Subcutaneous adipose tissue (tissue), 4 donors: ENCODE measurements around the gene POC1A. TPM values are rescaled to one million over a fixed set of nuclear protein-coding genes. Genes with fewer than 3 reads are reported as not detected.

Experiments
- total RNA-seq, 4 donors: library from RNA; depleted of rRNA; stranded (reverse); fragments of >200 nt; gene quantifications; one replicate each; pipeline ENCODE4 v1.1.0, GENCODE V29; 2016
- TF ChIP-seq, protein P1 (sequence below): fragments of 450-650 bp; IDR thresholded peaks from one replicate; pipeline ENCODE4 v1.5.1; 2016; ENCODE audit warnings: low read depth, mild to moderate bottlenecking, control low read depth, antibody characterized with exemption, moderate library complexity

Gene POC1A
- total RNA-seq, 4 donors from 2014 or later: 0.38 to 2.4 (median 1.2) TPM

DNA sequence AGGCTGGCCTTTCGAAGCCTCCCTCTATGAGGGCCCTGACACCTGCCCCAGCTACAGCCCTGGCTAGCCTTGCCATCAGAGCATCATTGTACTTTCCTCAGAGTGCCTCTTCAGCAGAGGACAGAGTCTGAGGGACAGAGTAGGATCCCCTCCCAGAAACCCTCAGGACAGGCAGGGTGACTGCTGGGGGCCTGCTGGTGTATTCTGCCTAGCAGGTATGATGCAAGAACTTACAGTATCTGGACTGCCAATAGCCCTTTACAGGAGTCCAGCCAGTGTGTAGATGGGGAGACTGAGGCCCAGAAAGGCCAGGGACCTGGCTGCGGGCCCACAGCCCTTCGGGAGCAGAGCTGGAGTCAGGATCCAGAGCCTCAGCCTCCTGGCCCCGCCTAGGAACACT lies 116.9 kb downstream of the POC1A start:
- TF ChIP-seq, protein P1, sequence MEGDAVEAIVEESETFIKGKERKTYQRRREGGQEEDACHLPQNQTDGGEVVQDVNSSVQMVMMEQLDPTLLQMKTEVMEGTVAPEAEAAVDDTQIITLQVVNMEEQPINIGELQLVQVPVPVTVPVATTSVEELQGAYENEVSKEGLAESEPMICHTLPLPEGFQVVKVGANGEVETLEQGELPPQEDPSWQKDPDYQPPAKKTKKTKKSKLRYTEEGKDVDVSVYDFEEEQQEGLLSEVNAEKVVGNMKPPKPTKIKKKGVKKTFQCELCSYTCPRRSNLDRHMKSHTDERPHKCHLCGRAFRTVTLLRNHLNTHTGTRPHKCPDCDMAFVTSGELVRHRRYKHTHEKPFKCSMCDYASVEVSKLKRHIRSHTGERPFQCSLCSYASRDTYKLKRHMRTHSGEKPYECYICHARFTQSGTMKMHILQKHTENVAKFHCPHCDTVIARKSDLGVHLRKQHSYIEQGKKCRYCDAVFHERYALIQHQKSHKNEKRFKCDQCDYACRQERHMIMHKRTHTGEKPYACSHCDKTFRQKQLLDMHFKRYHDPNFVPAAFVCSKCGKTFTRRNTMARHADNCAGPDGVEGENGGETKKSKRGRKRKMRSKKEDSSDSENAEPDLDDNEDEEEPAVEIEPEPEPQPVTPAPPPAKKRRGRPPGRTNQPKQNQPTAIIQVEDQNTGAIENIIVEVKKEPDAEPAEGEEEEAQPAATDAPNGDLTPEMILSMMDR: no peak

DNA sequence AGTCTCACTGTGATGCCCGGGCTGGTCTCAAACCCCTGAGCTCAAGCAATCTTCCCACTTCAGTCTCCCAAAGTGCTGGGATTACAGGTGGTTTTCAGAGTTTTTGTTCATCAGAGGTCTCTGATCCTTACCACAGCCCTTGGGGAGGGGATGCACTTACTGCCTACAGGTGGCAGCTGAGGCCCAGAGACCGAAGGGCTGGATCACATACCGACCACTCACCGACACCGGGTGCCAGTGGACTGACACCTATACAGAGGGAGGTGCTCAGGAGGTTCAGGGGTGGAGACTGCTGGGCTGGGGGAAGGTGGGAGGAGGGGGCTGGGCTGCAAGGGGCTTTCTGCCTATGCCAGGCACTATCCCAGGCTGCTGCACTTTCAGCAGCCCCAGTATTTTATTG lies 117.4 kb downstream of the POC1A start:
- TF ChIP-seq, protein P1: no peak

DNA sequence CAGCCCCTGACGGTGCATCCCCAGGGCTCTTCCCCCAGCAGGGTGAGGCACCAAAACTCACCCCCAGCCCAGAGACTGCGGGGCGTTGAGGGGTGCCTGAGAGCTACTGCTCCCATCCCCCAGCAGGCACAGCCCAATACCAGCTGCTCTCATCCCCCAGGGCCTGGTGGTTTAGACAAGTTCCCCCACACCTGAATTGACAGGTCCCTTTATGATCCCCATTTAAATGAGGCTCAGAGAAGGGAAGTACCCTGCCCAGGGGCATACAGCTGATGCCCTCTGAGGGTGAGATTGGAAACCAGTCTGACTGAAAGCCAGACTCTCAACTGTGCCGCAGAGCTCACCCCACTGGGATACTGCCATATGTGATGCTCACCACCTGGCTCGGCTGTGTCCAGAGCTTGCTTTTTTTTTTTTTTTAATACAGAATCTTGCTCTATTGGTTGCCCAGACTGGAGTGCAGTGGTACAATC lies 118.0 kb downstream of the POC1A start:
- TF ChIP-seq, protein P1: no peak

DNA sequence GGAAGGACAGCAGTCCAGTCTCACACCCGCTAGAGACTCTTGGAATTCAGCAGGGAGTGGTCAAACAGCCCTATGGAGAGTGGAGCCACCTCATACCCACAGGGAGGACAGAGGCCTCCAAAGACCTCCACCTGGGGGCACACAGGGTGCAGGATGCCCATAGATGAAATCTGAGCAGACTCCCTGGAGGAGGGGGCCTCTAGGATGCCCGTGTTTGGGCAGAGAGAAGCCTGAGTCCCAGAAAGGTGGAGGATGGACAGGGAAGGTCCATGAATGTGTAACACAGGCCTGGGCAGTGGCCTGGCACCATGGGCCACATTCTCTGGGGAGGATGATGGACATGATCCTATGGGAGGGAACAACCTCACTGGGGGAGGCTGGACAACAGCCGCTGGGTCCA lies 119.6 kb downstream of the POC1A start:
- TF ChIP-seq, protein P1: no peak

DNA sequence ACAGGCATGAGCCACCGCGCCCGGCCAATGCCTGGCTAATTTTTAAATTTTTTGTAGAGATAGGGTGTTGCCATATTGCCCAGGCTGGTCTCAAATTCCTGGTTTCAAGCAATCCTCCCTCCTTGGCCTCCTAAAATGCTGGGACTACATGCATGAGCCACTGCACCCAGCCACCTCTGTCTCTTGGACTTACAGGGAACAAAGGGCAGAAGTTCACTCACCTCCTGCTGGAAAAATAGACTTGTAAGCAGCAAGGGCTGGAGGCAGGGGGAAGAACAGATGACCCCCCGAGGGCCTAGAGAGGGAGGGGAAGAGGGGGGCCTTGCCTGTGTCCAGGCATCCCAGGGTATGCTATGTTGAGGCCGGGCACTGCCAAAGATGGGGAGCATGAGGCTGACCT lies 120.0 kb downstream of the POC1A start:
- TF ChIP-seq, protein P1: no peak

DNA sequence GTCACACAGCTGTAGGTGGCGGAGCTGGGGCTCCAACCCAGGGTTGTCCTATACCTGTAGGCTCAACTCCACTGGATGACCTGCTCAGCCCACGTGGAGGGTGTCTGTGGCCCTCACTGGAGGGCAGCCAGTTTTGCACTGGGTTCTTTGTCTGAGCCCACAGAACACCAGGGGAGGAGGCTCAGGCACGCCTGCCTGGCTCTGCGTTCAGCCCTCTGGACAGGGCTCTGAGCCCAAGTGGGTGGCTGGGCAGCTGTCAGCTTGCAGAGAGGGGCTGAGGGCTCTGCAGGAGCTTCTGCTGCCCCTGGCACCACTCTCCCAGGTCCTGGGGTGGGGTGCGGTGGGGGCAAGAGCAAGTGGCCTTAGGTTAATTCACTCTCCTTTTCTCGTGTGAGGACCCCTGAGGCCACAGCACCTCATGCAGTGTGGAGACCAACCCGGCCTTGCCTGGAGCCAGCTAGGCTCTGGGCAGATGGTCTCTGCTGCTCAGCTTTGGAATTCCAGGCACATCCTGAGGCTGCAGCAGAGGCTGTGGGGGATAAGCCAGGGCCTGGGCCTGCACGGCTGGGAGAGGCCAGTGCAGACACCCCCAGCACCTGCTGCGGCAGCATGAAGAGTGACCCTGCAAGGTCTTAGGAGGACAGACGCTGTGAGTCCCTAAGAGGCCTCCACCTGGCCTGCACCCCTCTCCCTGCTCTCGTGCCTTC lies 121.4 kb downstream of the POC1A start:
- TF ChIP-seq, protein P1: no peak

DNA sequence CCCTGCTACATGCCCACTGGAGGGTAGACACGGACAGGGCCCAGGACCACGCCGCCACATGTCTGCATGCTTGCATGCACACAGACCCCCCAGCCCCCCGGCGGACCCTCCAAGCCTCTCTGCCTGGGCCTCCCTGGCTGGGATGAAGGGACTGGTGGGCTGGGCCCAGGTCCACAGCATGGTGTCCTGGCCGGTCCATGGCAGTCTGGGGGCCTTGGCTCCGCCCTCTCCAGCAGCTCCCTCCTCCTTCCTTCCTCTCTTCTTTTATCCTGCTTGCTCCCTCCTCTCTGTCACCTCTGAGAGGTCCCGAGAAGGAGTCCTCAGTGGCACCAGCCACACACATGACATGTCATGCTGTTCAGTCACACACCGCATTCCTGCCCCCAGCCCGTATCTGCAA lies 122.3 kb downstream of the POC1A start:
- TF ChIP-seq, protein P1: no peak
